A673 (cell line): ENCODE results near the gene LCMT1. TPM values are rescaled to one million over a fixed set of nuclear protein-coding genes. Genes with fewer than 3 reads are reported as not detected.
"Not testable (repeated sequence)": the region's sequence is repeated elsewhere in the genome, so short reads cannot be mapped to it uniquely, and the experiment has no call there.

Experiments used
- Bru-seq: library from RNA; stranded (reverse); fragments of 400-500 nt; gene quantifications from one replicate; lab custom pipeline; 2021; lab: Mats Ljungman, UMichigan
- BruChase-seq, 2 experiments: library from RNA; stranded (reverse); fragments of 400-500 nt; gene quantifications; one replicate each; lab custom pipeline; 2021; lab: Mats Ljungman, UMichigan
- BruUV-seq: library from RNA; stranded (reverse); fragments of 400-500 nt; replicated peaks from 2 replicates; lab custom pipeline; 2021; lab: Mats Ljungman, UMichigan
- CTCF ChIA-PET: fragments of 300-600 bp; sonication (Branson Sonifier 250); formaldehyde crosslinking; loops from one replicate; lab custom pipeline; 2022; ENCODE audit warnings: antibody characterized with exemption; lab: Charles Lee
- POLR2A ChIA-PET: fragments of 300-600 bp; sonication (Branson Sonifier 250); formaldehyde crosslinking; loops from one replicate; lab custom pipeline; 2022; ENCODE audit warnings: antibody characterized with exemption; ENCODE audit not compliant: low non-redundant PET; lab: Charles Lee
- DNase-seq: peaks from one replicate; pipeline ENCODE4 v3.0.0-alpha.2; 2015; ENCODE audit warnings: low spot score
- H3K27ac ChIP-seq: fragments of 200-600 bp; sonication (generic); 2 replicates; pipeline ENCODE4 v1.5.1; 2016; ENCODE audit warnings: mixed run types, low read depth, mild to moderate bottlenecking, mixed read lengths, antibody characterized with exemption, low read length; ENCODE audit not compliant: poor library complexity, severe bottlenecking
- H3K27me3 ChIP-seq: fragments of 200-600 bp; sonication (generic); replicated peaks from 2 replicates; pipeline ENCODE4 v1.6.1; 2017; ENCODE audit warnings: mixed run types, low read depth, mild to moderate bottlenecking, mixed read lengths, antibody characterized with exemption, low read length; ENCODE audit not compliant: insufficient read depth, poor library complexity
- H3K36me3 ChIP-seq: fragments of 200-600 bp; sonication (generic); 2 replicates; pipeline ENCODE4 v1.6.1; 2016; ENCODE audit warnings: mixed run types, mild to moderate bottlenecking, mixed read lengths, antibody characterized with exemption, low read length; ENCODE audit not compliant: insufficient read depth, poor library complexity, severe bottlenecking
- H3K4me1 ChIP-seq: fragments of 200-600 bp; sonication (generic); 2 replicates; pipeline ENCODE4 v1.6.1; 2017; ENCODE audit warnings: mixed run types, mild to moderate bottlenecking, mixed read lengths, antibody characterized with exemption, low read length; ENCODE audit not compliant: insufficient read depth, poor library complexity, severe bottlenecking
- H3K4me3 ChIP-seq: fragments of 200-600 bp; sonication (generic); 2 replicates; pipeline ENCODE4 v1.5.1; 2016; ENCODE audit warnings: low read depth, mixed run types, mild to moderate bottlenecking, mixed read lengths, low read length; ENCODE audit not compliant: poor library complexity, severe bottlenecking
- H3K9me3 ChIP-seq: fragments of 200-600 bp; sonication (generic); 2 replicates; pipeline ENCODE4 v1.6.1; 2016; ENCODE audit warnings: mixed run types, low read depth, mild to moderate bottlenecking, mixed read lengths, antibody characterized with exemption, low read length; ENCODE audit not compliant: poor library complexity, severe bottlenecking
- EZH2 ChIP-seq: fragments of 200-600 bp; sonication (generic); IDR thresholded peaks from 2 replicates; pipeline ENCODE4 v1.6.1; 2017; ENCODE audit warnings: borderline replicate concordance, low read depth, mild to moderate bottlenecking, mixed read lengths, antibody characterized with exemption, low read length; ENCODE audit not compliant: poor library complexity, severe bottlenecking
- intact Hi-C: fragments of 100-400 bp; cut with micrococcal nuclease; formaldehyde crosslinking; loops from one replicate; pipeline ENCODE4 v1.10.0; 2022; ENCODE audit not compliant: unreplicated experiment
- long read RNA-seq: library from polyadenylated mRNA; stranded (forward); transcript quantifications from one replicate; pipeline ENCODE4 v2.0.0, GENCODE V29; 2022
- total RNA-seq: library from RNA; stranded (reverse); gene quantifications from 2 replicates; pipeline ENCODE4 v1.2.3, GENCODE V29; 2021
- TF ChIP-seq, protein P1 (sequence below): fragments of 300-800, 200-600 bp; sonication (generic); conservative IDR thresholded peaks from 2 replicates; pipeline ENCODE4 v1.5.1; 2017; ENCODE audit warnings: low read depth, mild to moderate bottlenecking, antibody characterized with exemption, low read length, moderate library complexity, mixed read lengths

The LCMT1 gene
- total RNA-seq: 55.8 and 56.3 TPM in 2 replicates
- Bru-seq, nascent RNA: percentile 67 among the genes with signal in this experiment
- BruChase-seq, experiment 1, labeled RNA remaining after a 2-hour chase: percentile 69 among the genes with signal in this experiment
- percentile 64 among the genes with signal in this experiment for BruChase-seq, experiment 2, labeled RNA remaining after a 6-hour chase
- long read RNA-seq, transcript LCMT1-202 (9 exons, 989 nt): minor isoform, 8 of 111 reads
- long read RNA-seq, transcript LCMT1-203 (11 exons, 1,368 nt): major isoform, 64 of 111 reads
- long read RNA-seq, partial matches to known transcripts: 5 of 111 reads
- long read RNA-seq, other reads (novel, unspliced or antisense): 29 of 111 reads

DNA sequence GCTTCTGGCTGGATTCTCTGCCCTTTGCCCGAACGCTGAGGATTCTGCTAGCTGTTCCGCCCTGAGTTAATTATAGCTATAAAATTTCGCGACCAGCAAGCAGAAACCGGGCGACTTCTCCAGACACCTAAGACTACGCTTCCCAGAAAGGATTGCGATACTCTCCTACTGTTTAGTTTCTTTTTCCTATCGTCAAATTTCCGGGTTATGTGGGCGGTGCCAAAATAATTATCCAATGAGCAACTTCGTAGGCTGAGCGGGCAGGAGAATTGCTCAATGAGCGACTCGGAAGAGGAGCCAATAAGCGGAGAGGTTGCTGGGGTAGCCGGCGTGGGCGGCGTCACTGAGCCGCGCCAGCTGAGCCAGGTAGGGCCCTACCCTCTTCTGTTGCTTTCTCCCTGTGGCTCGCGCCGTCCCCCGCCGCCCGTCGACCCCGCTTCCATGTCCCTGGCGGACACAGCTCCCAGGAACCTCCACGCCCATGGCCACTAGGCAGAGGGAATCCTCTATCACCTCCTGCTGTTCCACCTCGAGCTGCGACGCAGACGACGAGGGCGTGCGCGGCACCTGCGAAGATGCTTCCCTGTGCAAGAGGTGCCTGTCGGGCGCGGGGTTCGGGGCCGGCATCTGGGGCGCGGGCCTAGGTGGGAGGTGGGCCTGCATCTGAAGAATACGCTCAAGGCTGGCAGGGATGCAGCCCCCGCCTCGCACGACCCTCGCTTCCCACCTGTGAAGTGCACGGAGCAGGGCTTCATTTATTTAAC, at the start of gene LCMT1:
Gene LCMT1, plus strand, starts transcription at position 340 of the 764 bp plus-strand sequence. Its CDS starts 142 bp downstream, at position 482.
- Histone ChIP-seq H3K4me3 (peak within 1 kb of the TSS; percentile 92), H3K27ac (peak within 1 kb of the TSS; percentile 60), H3K4me1 (peaks cover 4% of the 10 kb centered on the region), H3K9me3 (no peaks in the 10 kb centered on the region), H3K27me3 (no peaks in the 10 kb centered on the region), H3K36me3 (no peaks in the 10 kb centered on the region)
- intact Hi-C loops: loop anchor here (2.0 kb wide), 1 partner anchor 61 kb away; no protein-coding TSS in a partner anchor
- TF ChIP-seq, protein P1, sequence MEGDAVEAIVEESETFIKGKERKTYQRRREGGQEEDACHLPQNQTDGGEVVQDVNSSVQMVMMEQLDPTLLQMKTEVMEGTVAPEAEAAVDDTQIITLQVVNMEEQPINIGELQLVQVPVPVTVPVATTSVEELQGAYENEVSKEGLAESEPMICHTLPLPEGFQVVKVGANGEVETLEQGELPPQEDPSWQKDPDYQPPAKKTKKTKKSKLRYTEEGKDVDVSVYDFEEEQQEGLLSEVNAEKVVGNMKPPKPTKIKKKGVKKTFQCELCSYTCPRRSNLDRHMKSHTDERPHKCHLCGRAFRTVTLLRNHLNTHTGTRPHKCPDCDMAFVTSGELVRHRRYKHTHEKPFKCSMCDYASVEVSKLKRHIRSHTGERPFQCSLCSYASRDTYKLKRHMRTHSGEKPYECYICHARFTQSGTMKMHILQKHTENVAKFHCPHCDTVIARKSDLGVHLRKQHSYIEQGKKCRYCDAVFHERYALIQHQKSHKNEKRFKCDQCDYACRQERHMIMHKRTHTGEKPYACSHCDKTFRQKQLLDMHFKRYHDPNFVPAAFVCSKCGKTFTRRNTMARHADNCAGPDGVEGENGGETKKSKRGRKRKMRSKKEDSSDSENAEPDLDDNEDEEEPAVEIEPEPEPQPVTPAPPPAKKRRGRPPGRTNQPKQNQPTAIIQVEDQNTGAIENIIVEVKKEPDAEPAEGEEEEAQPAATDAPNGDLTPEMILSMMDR: no peak
- no peak for TF ChIP-seq EZH2
- peak; percentile 99 for DNase-seq
- ChIA-PET CTCF (no interaction called here), POLR2A (interaction anchor here (0.6 to 1.2 kb wide), 2 partner anchors 656 to 749 kb away, joined by 4 read pairs; no protein-coding TSS in a partner anchor)
- BruUV-seq: no TSS peak

DNA sequence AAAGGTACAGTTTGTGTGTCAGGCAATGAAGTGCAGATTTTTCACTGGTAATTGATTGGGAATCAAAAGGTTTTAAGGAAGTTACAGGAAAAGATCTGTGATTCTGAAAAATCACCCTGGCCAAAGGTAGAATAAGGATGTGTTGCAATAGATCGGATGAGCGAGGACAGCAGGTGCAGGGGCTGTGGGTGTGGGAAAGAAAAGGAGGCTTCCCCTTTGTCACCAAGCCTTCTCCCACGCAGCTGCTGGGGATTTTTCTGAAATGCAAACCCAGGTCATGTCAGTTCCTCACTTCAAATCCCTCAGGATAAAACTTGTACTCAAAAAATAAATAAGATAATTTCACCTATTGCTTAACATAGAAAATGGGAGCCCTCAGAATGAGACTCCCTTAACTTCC, 48.4 kb upstream of the LCMT1 start:
- no peaks in the 10 kb centered on the region for H3K9me3 ChIP-seq
- no TSS peak for BruUV-seq
- H3K36me3 ChIP-seq: no peaks in the 10 kb centered on the region
- H3K4me1 ChIP-seq: peaks cover 4% of the 10 kb centered on the region
- no peaks in the 10 kb centered on the region for H3K27me3 ChIP-seq
- intact Hi-C loops: no loop called here
- ChIA-PET CTCF (no interaction called here), POLR2A (no interaction called here)
- no peak for DNase-seq
- no peak overlapping the region for H3K4me3 ChIP-seq
- H3K27ac ChIP-seq: no peak overlapping the region
- no peak for TF ChIP-seq EZH2
- TF ChIP-seq, protein P1: no peak

GRCh38 chr16:25063865-25064264, 47.7 kb upstream of the LCMT1 start:
- H3K9me3 ChIP-seq: no peaks in the 10 kb centered on the region
- ChIA-PET POLR2A (no interaction called here), CTCF (interaction anchor here (0.6 kb wide), 1 partner anchor 435 kb away, joined by 3 read pairs; no protein-coding TSS in a partner anchor)
- H3K4me3 ChIP-seq: no peak overlapping the region
- no peak overlapping the region for H3K27ac ChIP-seq
- TF ChIP-seq EZH2: no peak
- TF ChIP-seq, protein P1: no peak
- no peaks in the 10 kb centered on the region for H3K36me3 ChIP-seq
- no peaks in the 10 kb centered on the region for H3K27me3 ChIP-seq
- DNase-seq: no peak
- peaks cover 4% of the 10 kb centered on the region for H3K4me1 ChIP-seq
- BruUV-seq: no TSS peak
- intact Hi-C loops: no loop called here

DNA sequence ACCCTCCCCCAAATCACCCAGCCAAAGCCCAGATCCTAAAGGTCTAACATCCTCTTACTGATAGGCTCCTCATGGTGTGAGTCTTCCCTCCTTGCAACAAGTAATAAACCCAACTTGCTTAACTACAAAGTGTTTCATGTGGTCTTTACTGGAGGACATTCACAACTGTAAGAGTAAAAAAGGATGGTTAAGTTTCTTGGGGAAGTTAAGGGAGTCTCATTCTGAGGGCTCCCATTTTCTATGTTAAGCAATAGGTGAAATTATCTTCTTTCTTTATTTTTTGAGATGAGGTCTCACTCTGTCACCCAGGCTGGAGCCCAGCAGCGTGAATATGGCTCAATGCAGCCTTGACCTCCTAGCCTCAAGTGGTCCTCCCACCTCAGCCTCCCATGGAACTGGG, 47.3 kb upstream of the LCMT1 start:
- DNase-seq, H3K36me3 ChIP-seq, H3K27me3 ChIP-seq, POLR2A ChIA-PET, H3K4me3 ChIP-seq, intact Hi-C loops, H3K4me1 ChIP-seq, BruUV-seq, H3K9me3 ChIP-seq, H3K27ac ChIP-seq: not testable (repeated sequence)
- CTCF ChIA-PET: interaction anchor here (0.6 kb wide), 1 partner anchor 436 kb away, joined by 3 read pairs; no protein-coding TSS in a partner anchor
